ENCODE results near the gene ATN1. TPM values are rescaled to one million over a fixed set of nuclear protein-coding genes. Genes with fewer than 3 reads are reported as not detected.

ATN1 gene
- total RNA-seq, 1 donor from 2014 or later, result 139 TPM

DNA sequence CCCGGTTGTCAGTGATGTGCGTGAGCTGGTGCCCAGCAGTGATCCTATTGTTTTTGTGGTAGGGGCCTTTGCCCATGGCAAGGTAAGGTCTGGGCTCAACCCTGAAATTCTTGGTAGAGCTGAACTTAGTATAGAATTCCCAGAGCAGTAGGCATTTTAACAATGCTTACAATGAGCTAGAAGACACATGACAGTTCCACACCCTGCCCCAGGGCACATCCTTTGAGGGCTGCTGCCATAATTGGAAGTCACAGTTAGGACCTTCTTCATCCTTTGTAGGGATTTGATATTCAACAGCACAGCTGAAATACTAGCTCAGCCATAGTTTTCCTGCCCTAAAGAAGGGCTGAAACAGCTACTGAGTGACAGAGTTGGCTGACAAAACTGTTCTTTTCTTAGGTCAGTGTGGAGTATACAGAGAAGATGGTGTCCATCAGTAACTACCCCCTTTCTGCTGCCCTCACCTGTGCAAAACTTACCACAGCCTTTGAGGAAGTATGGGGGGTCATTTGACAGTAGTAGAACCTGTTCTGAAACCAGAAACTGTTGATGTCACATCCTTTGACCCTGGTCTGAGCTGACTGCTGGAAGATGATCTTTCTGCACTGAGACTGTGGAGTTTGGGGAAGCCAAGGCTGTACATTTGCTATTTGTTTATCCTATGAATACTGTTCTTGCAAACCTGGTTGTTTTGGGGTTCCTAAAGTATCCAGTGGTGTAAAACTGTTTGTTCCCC is 47.7 kb downstream of the ATN1 start:
- TF ChIP-seq, protein P1, sequence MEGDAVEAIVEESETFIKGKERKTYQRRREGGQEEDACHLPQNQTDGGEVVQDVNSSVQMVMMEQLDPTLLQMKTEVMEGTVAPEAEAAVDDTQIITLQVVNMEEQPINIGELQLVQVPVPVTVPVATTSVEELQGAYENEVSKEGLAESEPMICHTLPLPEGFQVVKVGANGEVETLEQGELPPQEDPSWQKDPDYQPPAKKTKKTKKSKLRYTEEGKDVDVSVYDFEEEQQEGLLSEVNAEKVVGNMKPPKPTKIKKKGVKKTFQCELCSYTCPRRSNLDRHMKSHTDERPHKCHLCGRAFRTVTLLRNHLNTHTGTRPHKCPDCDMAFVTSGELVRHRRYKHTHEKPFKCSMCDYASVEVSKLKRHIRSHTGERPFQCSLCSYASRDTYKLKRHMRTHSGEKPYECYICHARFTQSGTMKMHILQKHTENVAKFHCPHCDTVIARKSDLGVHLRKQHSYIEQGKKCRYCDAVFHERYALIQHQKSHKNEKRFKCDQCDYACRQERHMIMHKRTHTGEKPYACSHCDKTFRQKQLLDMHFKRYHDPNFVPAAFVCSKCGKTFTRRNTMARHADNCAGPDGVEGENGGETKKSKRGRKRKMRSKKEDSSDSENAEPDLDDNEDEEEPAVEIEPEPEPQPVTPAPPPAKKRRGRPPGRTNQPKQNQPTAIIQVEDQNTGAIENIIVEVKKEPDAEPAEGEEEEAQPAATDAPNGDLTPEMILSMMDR (conservative IDR thresholded peaks at IDR 0.05), result no peak
- Mint-ChIP-seq H3K9me3 (no peaks in the 10 kb centered on the region), H3K4me1 (ENCODE audit: unreplicated experiment) (peaks cover 5% of the 10 kb centered on the region), H3K27ac (no peak overlapping the region), H3K36me3 (peaks cover 31% of the 10 kb centered on the region), H3K4me3 (peak overlapping the region; percentile 10), H3K27me3 (no peaks in the 10 kb centered on the region)
- DNase-seq (ENCODE audit: extremely low spot score, unreplicated experiment), result no peak

DNA sequence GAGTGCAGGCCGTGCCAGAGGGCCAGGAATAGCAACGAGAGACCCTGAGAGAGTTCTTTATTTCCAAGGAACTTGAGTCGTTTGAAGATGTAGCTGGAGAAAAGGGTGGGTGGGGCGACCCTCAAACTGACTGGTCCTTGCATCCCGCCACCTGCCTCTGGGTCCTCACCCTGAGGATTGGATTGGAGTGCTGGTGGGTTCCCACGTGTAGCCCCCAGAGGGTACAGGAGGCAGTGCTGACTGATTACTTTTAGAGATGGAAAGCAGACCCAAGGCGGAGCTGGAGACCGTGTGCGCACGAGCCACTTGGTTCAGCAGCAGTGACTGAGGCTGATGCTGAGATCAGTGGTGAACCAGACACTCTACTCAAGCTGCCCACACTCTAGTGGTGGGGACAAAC is 49.9 kb downstream of the ATN1 start:
- TF ChIP-seq, protein P1 (conservative IDR thresholded peaks at IDR 0.05), result no peak
- no peak for DNase-seq (ENCODE audit: extremely low spot score, unreplicated experiment)
- Mint-ChIP-seq H3K9me3 (no peaks in the 10 kb centered on the region), H3K4me3 (no peak overlapping the region), H3K4me1 (ENCODE audit: unreplicated experiment) (no peaks in the 10 kb centered on the region), H3K36me3 (peaks cover 42% of the 10 kb centered on the region), H3K27me3 (no peaks in the 10 kb centered on the region), H3K27ac (peak overlapping the region; percentile 88)

DNA sequence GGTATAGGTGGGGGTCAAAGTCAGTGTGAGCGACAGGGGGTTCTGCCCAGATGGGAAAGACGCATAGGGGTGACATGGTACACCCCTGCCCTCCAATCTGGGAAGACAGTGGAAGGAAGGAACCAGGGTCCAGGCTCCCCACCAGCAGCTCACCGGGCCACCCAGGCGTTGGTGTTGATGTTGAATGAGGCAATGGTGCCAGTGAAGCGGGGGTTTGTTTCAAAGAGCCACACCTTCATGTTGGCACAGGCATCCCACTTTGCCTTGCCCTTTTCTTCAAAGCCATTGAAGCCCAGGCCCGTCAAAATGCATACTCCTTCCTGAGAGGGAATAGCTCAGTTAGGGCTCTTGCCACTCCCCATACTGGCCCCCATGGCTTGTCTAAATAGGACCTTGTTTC is 50.4 kb downstream of the ATN1 start:
- DNase-seq (ENCODE audit: extremely low spot score, unreplicated experiment), result no peak
- Mint-ChIP-seq H3K27me3 (no peaks in the 10 kb centered on the region), H3K4me3 (no peak overlapping the region), H3K4me1 (ENCODE audit: unreplicated experiment) (no peaks in the 10 kb centered on the region), H3K27ac (peak overlapping the region; percentile 88), H3K36me3 (peaks cover 45% of the 10 kb centered on the region), H3K9me3 (no peaks in the 10 kb centered on the region)
- TF ChIP-seq, protein P1 (conservative IDR thresholded peaks at IDR 0.05), result no peak

DNA sequence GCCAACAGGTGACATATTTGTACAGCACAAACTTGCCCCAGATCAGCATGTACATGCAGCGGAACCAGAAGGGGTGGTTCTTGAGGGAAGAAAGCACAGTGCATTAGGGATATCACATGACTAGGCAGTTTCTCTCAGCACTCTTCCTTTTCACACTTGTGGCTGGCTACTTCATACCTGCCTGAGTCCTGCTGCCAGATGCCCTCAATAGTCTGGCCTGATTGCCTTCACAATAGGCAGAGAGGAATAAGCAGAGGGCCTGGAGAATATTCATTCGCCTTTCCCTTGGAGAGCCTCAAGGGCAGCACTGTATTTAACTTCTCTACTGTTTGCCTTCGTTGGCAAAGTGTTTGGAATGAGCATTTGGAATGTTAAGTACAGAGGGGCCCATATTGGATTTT is 50.9 kb downstream of the ATN1 start:
- TF ChIP-seq, protein P1 (conservative IDR thresholded peaks at IDR 0.05), result no peak
- Mint-ChIP-seq H3K9me3 (no peaks in the 10 kb centered on the region), H3K36me3 (peaks cover 48% of the 10 kb centered on the region), H3K27me3 (no peaks in the 10 kb centered on the region), H3K4me3 (no peak overlapping the region), H3K4me1 (ENCODE audit: unreplicated experiment) (no peaks in the 10 kb centered on the region), H3K27ac (peak overlapping the region; percentile 88)
- no peak for DNase-seq (ENCODE audit: extremely low spot score, unreplicated experiment)

DNA sequence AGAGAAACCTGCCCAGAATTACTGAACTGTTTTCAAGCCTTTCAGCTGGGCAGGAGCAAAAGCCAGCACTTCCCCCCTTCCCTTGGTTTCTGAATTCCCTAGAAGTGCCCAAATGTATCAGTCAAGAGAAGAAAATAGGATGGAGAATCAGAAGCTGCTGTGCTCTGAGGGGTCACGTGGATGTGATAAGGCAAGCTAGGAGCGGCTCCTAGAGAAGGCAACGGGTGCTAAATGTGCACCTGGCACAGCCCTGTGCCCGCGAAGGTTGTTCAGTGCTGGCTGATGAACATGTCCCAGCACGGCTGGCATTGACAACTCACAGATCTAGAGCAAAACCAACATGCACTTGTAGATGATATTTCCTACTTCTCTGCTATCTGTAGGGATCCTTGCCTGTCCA is 51.3 kb downstream of the ATN1 start:
- Mint-ChIP-seq H3K9me3 (no peaks in the 10 kb centered on the region), H3K36me3 (peaks cover 48% of the 10 kb centered on the region), H3K27me3 (no peaks in the 10 kb centered on the region), H3K4me1 (ENCODE audit: unreplicated experiment) (no peaks in the 10 kb centered on the region), H3K27ac (peak overlapping the region; percentile 88), H3K4me3 (no peak overlapping the region)
- no peak for DNase-seq (ENCODE audit: extremely low spot score, unreplicated experiment)
- TF ChIP-seq, protein P1 (conservative IDR thresholded peaks at IDR 0.05), result no peak

Measured in type B pancreatic cell (in vitro differentiated cells).